HG02642 (cell line): ENCODE results near the gene DAAM1.

Experiments used
- ATAC-seq: cut with Tn5 transposase; IDR thresholded peaks from one replicate; pipeline ENCODE4 v1.9.1; 2021; ENCODE audit warnings: mild to moderate bottlenecking; ENCODE audit not compliant: unreplicated experiment, poor library complexity

Gene DAAM1

DNA sequence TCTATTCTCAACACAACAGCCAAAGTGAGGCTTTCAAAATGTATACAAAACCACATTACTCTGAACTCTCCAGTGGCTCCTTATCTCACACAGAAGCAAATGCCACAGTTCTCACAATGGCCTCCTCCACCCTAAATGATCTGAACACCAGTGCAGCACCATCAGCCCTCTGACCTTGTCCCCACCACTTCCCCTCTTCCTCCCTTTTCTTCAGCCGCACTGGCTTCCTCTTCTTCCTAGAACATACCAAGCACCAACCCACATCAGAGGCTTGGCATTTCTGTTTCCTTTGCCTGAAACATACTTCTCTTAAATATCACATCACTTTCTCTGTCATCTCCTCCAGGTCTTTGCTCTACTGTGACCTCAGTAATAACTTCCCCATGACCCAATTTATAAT lies 210.4 kb downstream of the DAAM1 start:
- ATAC-seq: no peak

DNA sequence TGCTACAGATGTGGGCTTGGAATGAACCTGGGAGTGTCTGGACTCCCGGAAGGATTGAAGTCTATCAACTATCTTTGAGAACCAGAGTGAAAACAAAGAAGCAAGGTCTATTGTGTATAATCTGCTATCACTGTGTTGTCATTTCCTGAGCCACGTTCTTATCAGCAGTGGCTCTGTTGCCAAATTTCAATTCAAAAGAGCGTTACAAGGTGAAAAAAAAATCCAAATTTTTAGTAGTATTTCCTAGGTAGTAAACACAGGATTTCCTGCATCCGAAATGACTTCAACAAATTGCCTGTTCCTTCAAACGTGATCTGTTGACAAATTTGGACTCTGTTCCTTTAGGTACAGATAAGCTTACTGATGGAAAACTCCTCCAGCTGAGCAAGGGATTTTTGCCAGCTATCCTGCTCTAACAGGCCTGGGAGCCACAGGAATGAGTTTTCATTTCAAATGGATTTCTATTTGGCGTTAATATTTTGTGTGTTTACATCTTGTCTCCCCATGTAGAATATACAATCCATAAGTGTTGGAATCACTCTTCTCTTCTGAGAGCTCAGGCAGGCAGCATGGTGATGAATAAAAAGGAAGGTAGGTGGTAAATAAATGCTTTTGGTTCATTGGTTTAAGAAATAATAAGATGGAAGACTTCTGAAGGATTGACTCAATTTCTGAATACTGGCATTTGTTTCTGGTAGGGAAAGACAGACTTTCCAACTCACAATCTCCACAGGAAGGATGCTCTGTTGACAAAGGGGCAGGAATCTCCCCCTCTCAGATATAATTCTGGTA lies 218.2 kb downstream of the DAAM1 start:
- no peak for ATAC-seq

DNA sequence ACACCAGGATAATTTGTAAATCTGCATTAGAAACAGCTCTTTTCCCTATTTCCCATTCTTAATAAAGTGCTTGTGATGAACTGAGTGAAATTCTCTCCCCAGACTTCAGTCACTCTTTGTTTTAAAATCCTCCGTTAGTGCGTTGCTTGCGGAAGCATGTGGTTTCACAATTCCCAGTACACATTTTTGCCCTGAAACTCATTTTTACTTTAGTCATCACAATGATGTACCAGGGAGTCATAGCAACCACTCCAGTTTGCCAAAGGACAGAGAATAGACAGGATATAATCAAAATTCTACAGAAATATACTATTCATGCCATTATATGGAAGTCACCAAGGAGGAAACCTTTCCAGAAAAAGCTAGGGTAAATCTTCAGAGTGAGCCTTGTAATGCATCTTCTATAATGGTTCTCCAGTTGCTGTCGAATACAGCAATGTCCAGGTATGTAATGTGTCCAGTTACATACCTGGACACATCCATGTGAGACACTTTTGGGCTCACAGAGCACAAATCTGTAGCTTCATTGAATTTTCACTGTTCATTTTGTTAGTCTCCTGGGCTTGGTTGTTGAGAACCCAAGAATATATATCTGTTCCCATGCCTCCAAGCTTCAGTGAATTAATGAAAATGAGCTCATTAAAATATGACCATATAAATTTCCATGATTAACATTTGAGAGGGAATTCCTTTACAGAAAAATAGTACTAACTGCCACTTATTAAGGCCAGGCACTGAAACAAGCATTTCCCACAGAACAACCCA lies 219.0 kb downstream of the DAAM1 start:
- ATAC-seq: no peak

DNA sequence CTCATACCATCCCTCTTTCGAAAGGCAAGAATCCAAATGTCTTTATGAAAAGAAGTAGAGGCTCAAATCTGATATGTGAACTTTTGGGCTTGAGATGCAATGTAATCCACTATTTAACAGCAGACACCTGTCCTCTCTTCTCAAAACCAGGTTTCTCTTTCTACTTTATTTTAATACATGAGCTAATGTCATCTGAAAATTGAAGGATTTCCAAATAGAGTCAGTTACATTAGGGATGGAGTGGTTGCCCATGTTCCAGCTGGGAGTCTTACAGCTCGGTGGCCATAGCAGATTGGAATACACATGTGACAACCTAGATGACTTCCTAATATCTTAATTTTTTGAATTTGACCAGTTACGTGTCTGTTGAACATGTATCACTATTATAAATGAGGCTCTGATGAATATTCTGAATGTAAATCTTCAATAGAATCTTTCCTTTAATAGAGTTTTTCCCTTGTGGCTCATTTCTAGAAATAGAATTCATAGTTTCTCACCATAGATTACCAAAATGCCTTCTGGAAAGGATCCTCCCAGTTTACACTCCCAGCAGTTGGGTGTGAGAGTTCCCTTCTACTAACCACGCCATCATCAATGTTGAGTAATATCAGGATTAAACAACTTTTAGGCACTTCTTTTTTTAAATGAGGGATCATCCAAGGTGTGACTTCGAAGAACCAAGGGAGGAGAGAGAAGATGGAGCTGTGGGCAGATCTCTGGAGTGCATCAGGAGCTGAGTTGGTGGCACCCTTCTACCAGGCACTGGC lies 227.6 kb downstream of the DAAM1 start:
- no peak for ATAC-seq

DNA sequence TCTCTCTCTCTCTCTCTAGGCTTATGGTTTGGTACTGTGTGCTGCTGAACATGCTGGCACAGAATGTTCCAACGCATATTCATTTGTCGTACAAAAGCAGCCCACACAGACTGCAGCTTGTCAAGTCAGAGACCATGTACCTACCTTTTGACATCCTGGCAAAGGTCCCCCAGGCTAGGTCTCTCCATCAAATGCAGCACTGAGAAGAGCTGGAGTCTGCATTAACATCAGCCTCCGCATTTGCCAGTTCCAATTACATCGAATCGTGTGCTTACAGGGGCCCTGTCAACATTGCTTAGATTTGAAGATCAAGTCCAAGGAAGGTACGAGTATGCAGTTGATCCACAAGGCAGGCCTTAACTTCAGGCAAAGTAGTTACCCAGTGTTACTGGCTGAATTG lies 228.8 kb downstream of the DAAM1 start:
- ATAC-seq: no peak

DNA sequence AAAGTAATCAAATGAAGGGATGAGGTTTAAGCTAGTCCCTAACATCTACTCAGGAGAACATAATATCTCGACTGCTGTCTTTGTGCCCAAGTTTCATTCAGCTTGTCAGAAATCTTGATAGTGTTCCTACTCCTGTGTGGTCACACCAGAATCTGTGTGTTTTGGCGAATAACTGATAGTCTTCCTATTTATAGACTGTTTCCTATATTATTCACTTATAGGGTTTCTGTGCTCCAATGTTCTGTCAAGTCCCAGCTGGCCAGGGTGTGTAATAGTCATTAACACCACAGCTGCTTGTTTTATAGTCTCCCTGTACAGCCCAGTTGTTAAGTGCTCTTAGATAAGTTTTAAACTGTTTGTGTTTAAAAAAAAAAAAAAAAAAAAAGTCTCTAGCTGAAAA lies 230.8 kb downstream of the DAAM1 start:
- ATAC-seq: no peak
